ENCODE results near the gene EPB41L1. TPM values are rescaled to one million over a fixed set of nuclear protein-coding genes. Genes with fewer than 3 reads are reported as not detected.

The EPB41L1 gene
- polyA plus RNA-seq, 1 donor from 2014 or later: 38.2 TPM

- Histone ChIP-seq H3K9me3 (ENCODE audit: low read length) (no peaks in the 10 kb centered on the region), H3K36me3 (ENCODE audit: insufficient read depth, low read length) (no peaks in the 10 kb centered on the region), H3K79me2 (replicated peaks; ENCODE audit: insufficient read depth, low read length) (no peaks in the 10 kb centered on the region), H3K9me2 (ENCODE audit: insufficient read depth, low read length) (no peaks in the 10 kb centered on the region), H3F3A (ENCODE audit: insufficient read depth, low read length, poor library complexity, severe bottlenecking) (no peaks in the 10 kb centered on the region), H4K20me1 (ENCODE audit: insufficient read depth) (no peaks in the 10 kb centered on the region), H3K27ac (ENCODE audit: low read length) (no peak overlapping the region), H3K4me3 (ENCODE audit: low read length) (no peak overlapping the region), H3K27me3 (ENCODE audit: insufficient read depth, low read depth, low read length) (no peaks in the 10 kb centered on the region), H3K4me2 (ENCODE audit: low read length) (no peak overlapping the region), H3K9ac (ENCODE audit: low read length) (no peak overlapping the region), H2AFZ (ENCODE audit: low read depth, low read length) (no peak overlapping the region)
- TF ChIP-seq EZH2 (IDR thresholded peaks at IDR 0.05; ENCODE audit: borderline replicate concordance, insufficient read depth, low read length, poor library complexity, severe bottlenecking) (no peak), POLR2AphosphoS5 (IDR thresholded peaks at IDR 0.05) (no peak), REST (IDR thresholded peaks at IDR 0.05; ENCODE audit: borderline replicate concordance) (no peak), SMC3 (conservative IDR thresholded peaks at IDR 0.05; ENCODE audit: poor library complexity) (no peak), RAD21 (conservative IDR thresholded peaks at IDR 0.05) (no peak), TAF1 (IDR thresholded peaks at IDR 0.05; ENCODE audit: low read depth) (no peak), EP300 (conservative IDR thresholded peaks at IDR 0.05; ENCODE audit: poor library complexity, severe bottlenecking) (no peak), CTCF (IDR thresholded peaks at IDR 0.05; ENCODE audit: poor library complexity, severe bottlenecking) (no peak), MXI1 (conservative IDR thresholded peaks at IDR 0.05; ENCODE audit: poor library complexity, severe bottlenecking) (no peak)
Measured at GRCh38 chr20:36128463-36129159, 25.9 kb upstream of the EPB41L1 start.

- H3K36me3 ChIP-seq (ENCODE audit: insufficient read depth, low read length): no peaks in the 10 kb centered on the region
Measured at GRCh38 chr20:36129160-36129543, 25.4 kb upstream of the EPB41L1 start.

More at GRCh38 chr20:36129160-36129543, 25.4 kb upstream of the EPB41L1 start:
- no peaks in the 10 kb centered on the region for H4K20me1 ChIP-seq (ENCODE audit: insufficient read depth)
- no peaks in the 10 kb centered on the region for H3F3A ChIP-seq (ENCODE audit: insufficient read depth, low read length, poor library complexity, severe bottlenecking)
- no peak overlapping the region for H3K4me3 ChIP-seq (ENCODE audit: low read length)
- H3K9ac ChIP-seq (ENCODE audit: low read length): no peak overlapping the region
- H3K79me2 ChIP-seq (replicated peaks; ENCODE audit: insufficient read depth, low read length): no peaks in the 10 kb centered on the region
- no peak overlapping the region for H3K4me2 ChIP-seq (ENCODE audit: low read length)
- TF ChIP-seq REST (IDR thresholded peaks at IDR 0.05; ENCODE audit: borderline replicate concordance): no peak
- TF ChIP-seq CTCF (IDR thresholded peaks at IDR 0.05; ENCODE audit: poor library complexity, severe bottlenecking): no peak
- TF ChIP-seq POLR2AphosphoS5 (IDR thresholded peaks at IDR 0.05): no peak
- no peak for TF ChIP-seq SMC3 (conservative IDR thresholded peaks at IDR 0.05; ENCODE audit: poor library complexity)
- no peak for TF ChIP-seq RAD21 (conservative IDR thresholded peaks at IDR 0.05)
- no peak for TF ChIP-seq TAF1 (IDR thresholded peaks at IDR 0.05; ENCODE audit: low read depth)
- no peak for TF ChIP-seq EP300 (conservative IDR thresholded peaks at IDR 0.05; ENCODE audit: poor library complexity, severe bottlenecking)
- no peak for TF ChIP-seq EZH2 (IDR thresholded peaks at IDR 0.05; ENCODE audit: borderline replicate concordance, insufficient read depth, low read length, poor library complexity, severe bottlenecking)
- no peak for TF ChIP-seq MXI1 (conservative IDR thresholded peaks at IDR 0.05; ENCODE audit: poor library complexity, severe bottlenecking)
- no peak overlapping the region for H2AFZ ChIP-seq (ENCODE audit: low read depth, low read length)
- H3K9me3 ChIP-seq (ENCODE audit: low read length): no peaks in the 10 kb centered on the region
- no peaks in the 10 kb centered on the region for H3K27me3 ChIP-seq (ENCODE audit: insufficient read depth, low read depth, low read length)
- H3K27ac ChIP-seq (ENCODE audit: low read length): no peak overlapping the region
- no peaks in the 10 kb centered on the region for H3K9me2 ChIP-seq (ENCODE audit: insufficient read depth, low read length)
